Measurements from ENCODE around the gene FCRL6.

FCRL6 gene, protein sequence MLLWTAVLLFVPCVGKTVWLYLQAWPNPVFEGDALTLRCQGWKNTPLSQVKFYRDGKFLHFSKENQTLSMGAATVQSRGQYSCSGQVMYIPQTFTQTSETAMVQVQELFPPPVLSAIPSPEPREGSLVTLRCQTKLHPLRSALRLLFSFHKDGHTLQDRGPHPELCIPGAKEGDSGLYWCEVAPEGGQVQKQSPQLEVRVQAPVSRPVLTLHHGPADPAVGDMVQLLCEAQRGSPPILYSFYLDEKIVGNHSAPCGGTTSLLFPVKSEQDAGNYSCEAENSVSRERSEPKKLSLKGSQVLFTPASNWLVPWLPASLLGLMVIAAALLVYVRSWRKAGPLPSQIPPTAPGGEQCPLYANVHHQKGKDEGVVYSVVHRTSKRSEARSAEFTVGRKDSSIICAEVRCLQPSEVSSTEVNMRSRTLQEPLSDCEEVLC

DNA sequence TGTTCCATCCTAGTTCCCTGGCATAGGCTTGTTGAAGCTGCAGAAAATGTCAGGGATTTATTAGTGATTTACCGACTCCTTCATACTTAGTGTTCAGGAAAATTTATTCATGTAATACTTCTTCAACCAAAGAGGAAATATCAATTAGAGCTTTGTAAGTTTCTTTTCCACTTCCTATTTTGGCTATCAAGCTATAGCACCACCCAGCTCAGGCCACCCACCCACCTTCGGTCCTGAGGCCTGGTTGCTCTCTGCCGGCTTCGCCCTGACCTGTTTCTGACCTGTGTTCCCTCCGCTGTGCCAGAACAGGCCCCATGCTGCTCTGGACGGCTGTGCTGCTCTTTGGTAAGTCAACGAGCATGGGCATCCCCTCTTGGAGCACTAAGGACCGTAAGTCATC is at the start of gene FCRL6:
Gene FCRL6, plus strand, starts transcription at position 250 of the 400 bp plus-strand sequence. Its CDS starts 65 bp downstream, at position 315.
- no peak for DNase-seq (ENCODE audit: low spot score)

- DNase-seq (ENCODE audit: low spot score): no peak
Observed at GRCh38 chr1:159753386-159753785, 48.8 kb upstream of the FCRL6 start.

DNA sequence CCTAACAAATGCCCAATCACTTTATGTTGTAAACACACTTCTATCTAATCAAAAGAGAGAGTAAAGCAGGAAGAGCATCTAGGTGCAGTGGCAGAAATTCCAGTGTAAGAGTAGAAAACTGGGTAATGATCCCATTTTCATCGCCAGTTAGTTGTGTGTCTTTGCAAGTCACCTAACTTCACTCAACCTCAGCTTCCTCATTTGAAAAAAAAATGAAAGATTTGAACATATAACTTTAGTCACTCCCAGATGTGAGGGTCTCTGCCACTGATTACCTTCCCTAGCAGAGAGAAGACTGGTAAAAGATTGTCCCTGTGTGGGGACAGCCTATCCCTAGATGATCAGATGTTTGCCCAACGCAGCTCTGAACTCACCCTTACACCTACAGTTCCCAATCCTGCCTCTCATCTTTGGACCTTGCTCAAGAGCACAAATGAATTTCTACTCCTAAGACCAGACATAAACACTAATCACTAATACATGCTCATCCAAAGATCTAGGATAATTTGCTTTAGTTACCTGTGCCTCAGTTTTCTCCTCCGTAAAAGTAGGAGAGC is 46.6 kb upstream of the FCRL6 start:
- no peak for DNase-seq (ENCODE audit: low spot score)

DNA sequence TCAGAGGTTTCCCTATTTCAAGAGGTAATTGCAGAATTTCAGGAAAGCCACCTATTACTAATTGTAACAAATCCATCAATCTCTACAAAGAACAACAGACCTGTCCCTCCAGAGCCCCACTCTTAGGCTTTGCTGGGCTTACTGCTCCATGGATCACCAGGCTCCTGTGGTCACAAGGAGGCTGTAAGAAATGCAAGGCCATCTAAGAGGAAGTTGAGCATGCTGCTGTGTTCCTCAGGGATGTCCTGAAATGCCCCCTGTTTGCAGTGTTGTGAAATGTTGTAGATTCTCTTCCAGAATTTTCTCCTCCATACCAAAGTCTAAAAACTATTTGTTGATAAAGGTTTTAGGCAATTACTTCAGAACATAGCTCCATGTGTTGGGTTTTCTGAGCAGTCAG is 45.8 kb upstream of the FCRL6 start:
- no peak for DNase-seq (ENCODE audit: low spot score)

- no peak for DNase-seq (ENCODE audit: low spot score)
Observed at GRCh38 chr1:159763686-159764085, 38.5 kb upstream of the FCRL6 start.

DNA sequence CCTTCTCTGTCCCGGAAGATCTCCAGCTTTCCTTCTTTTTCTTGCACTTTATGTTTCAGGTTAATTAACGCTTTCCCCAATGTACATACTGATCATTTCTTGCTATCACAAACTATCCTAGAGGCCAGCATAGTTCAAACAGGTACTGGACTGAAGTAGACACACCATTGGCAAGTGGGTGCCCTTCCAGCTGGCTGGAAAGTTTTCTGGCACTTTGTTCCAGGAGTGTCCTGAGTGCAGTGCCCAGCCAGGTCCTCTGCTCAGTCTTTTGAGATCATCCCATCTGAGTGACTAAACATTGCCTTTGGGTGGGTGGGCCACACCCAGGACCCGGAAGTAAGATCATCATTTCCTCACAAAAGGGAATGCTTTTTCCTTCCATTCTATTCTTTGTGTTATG is 36.4 kb upstream of the FCRL6 start:
- no peak for DNase-seq (ENCODE audit: low spot score)

DNA sequence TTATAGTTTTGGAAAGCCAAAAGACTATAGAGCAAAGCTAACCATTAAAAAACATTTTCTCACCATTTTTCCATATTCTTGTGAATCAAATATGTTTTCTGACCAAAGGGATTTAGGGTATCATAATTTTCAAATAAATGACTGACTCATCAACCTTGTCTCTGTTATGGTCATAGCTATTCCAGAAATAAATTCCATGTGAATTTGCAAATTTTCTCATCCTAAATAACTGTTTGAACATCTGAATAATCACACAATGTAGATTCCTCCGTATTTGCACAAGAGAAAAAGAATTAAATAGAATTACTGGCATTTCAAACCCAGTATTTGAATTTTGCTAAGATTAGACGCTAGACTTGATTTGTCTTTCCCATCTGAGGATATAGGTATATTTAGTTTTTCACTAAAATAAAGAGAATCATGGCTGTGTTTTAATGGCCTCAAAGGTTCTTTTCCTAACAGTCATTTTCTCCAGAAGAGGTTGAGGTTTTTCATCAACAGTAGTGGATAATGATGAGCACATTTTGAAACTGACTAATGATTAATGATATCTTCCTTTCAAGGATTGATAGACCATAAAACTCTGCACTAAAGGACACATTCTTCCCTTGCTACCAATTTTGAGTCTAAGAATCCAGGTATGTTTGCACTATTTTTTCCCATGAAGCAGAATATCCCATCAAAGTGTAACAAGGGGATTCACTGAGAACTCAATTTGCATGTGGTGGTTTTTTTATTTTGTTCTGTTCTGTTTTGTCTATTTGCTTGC is 30.8 kb upstream of the FCRL6 start:
- DNase-seq (ENCODE audit: low spot score): no peak

DNA sequence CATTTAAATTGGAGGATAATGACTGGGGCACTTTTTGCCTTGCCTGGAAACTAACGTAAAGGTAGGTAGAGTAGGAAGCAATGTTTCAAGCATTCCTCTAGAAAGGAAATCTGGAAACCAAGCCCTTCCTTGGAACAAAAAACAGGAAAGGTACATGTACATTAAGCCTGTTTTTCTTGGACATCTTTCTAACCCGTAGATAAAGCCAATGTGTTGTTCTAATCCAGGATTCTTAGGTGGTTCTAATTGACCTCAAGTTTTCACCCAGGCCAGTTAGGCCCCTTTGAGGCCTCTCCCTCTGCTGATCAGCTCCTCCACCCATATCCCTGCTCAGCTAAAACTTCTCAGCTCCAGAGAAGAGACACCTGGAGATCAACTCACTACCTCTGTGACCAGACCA is 27.7 kb upstream of the FCRL6 start:
- no peak for DNase-seq (ENCODE audit: low spot score)

DNA sequence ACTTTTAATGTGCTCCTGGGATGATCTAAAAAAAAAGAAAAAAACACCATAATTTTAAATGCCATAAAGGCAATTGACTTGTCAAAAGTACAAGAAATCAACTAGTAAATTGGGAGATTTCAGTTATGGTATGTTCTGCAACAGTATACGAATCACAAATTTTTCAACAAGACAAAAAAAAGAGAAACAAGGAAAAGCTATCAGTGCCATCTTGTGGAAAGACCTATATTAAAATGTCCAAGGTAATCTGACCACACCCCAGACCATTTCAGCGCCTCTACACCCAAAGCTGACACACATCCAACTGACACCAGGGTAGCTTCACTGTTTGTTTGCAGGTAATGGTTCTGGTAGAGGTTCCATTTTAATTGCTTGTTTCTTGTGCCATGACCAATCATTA is 26.4 kb upstream of the FCRL6 start:
- DNase-seq (ENCODE audit: low spot score): no peak

- DNase-seq (ENCODE audit: low spot score): no peak
Observed at GRCh38 chr1:159778266-159778665, 23.9 kb upstream of the FCRL6 start.

- no peak for DNase-seq (ENCODE audit: low spot score)
Observed at GRCh38 chr1:159779403-159779851, 22.7 kb upstream of the FCRL6 start.

DNA sequence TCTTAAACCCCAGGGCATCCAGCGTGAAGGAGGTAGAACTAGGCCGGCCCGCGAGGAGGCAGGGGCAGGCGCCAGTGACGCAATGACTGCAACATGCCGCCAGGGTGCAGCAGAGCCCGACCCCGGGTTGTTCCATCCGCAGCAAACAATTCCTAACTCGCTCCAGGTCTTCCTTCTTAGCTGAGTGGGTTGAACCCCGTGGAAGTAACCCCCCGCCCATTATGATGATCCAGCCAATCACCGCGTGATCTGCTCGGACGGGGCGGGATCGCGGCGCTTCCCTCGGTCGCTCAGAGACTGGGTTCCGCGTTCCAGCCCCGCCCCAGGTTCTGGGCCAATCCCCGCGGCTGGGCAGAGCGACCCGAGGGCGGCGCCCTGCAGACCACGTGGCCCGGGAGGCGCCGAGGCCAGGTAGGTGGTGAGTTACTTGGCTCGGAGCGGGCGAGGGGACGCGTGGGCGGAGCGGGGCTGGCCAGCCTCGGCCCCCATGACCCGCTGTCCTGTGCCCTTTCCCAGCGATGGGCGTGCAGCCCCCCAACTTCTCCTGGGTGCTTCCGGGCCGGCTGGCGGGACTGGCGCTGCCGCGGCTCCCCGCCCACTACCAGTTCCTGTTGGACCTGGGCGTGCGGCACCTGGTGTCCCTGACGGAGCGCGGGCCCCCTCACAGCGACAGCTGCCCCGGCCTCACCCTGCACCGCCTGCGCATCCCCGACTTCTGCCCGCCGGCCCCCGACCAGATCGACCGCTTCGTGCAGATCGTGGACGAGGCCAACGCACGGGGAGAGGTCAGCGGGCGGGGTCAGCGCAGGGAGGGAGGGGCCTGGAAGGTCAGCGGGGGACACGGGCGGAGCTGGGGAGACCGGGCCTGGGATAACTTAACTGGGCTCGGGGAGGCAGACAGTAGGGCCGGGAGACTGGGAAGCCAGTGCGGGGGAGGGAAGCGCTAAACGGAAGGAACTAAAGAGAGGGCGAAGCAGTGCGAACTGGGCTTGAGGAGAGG is 21.3 kb upstream of the FCRL6 start, which contains the start of gene DUSP23:
Gene DUSP23, plus strand, starts transcription at position 380 of the 1,000 bp plus-strand sequence. Its CDS starts 139 bp downstream, at position 519.
- peak; percentile 98 for DNase-seq (ENCODE audit: low spot score)

- no peak for DNase-seq (ENCODE audit: low spot score)
Observed at GRCh38 chr1:159781992-159782391, 20.2 kb upstream of the FCRL6 start.

DNA sequence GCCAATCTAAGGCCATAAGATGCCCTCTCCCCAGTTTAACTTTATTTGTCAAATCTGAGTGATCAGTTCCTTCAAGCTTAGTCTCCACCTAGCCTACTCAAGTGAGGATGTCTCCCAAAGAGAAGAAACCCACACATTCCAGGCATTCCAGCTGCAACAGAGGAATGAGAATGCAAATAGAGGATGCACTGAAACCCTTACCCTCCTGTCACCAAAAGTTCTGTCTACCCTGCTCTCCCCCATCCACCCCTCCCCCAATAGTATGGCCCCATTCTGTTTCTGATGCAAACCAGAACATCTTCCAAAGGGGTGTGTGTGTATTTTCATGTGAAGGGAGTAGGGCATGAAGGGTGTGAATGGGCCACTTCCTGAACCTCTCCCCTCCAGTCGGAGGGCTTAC is 18.4 kb upstream of the FCRL6 start:
- no peak for DNase-seq (ENCODE audit: low spot score)

DNA sequence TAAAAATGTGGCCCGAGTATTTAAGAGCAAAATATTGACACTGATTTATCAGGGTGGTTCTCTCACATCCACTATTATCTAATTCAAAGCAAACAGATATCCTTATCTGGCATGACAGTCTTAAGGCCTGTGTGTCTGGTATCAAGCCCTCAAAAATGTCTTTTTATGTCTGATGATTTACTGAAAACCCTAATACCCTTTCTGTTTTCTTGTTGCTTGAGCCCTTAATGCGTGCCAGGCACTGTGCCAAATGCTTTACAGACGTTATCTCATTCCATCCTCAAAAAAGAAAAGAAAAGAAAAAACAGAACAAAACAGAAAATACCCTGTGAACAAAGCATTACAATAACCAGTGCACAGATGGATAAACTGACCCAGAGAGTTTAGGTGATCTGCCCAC is 15.7 kb upstream of the FCRL6 start:
- no peak for DNase-seq (ENCODE audit: low spot score)

- DNase-seq (ENCODE audit: low spot score): no peak
Observed at GRCh38 chr1:159786966-159787365, 15.2 kb upstream of the FCRL6 start.

DNA sequence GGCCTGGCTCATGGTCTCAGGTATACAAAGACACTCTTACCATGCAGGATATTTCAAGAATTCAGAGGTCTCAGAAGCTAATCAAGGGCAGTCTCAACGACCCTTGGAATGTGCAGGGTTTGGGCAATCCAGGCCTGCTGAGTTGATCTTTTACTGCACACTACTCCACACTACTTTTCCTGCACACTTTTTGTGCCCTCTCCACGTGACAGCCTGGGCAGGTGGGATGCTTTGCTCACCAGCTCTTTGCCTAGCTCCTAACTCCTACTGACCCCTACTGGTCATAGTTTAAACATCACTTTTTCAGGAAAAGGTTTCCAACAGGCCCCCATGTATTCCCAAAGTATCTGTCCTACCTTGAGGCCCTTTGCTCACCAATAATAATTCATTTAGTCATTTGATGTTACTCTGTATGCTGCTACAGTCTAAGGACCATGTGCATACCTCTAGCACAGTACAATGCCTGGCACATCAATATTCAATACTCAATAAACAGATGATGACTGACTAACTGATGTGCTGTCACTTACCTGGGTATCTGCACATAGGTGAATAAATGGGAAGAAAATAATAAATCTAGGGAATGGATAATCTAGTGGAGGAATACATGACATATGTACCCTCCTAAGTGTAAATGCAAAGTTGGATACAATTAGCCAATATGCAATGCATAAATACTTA is 11.8 kb upstream of the FCRL6 start:
- DNase-seq (ENCODE audit: low spot score): peak; percentile 39

DNA sequence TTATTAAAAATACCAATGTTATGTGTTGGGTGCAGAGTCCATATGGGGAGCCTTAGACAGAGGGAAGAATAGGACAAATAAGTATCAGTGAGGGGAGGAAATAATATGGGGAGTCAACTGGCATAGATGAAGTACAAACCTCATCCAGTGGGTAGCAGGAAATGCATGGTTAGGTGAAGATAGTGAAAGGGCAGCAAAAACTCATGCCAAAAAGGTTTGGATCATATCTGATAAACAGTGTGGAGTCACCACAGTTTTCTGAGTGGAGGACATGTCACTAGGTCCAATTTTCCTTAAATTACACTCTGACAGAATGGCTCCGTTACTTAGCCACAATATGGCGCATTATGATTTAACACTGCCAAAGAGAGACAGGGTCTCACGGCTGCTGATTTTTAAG is 11.1 kb upstream of the FCRL6 start:
- DNase-seq (ENCODE audit: low spot score): no peak

GRCh38 chr1:159791461-159791860 is 10.7 kb upstream of the FCRL6 start:
- DNase-seq (ENCODE audit: low spot score): no peak

DNA sequence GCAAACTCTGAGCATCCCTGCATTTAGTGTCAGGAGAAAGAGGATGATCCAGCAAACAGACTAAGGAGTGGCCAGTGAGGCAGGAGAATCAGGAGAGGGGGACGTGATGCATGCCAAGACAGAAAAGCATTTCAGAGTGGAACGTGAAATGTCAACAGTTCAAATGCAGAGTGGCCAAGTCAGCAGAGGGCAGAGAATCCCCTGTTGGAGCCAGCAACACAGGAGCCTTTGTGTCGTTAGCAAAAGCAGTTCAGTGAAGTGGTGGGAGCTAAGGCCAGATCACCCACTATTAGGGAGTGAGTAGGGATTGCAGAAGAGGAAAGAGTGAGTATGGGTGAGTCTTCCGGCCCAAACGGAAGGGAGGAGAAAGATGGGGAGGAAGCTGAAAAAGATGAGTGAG is 6.6 kb upstream of the FCRL6 start:
- no peak for DNase-seq (ENCODE audit: low spot score)

- peak; percentile 57 for DNase-seq (ENCODE audit: low spot score)
Observed at GRCh38 chr1:159798893-159799292, 3.3 kb upstream of the FCRL6 start.

Measured in CD4-positive, alpha-beta T cell treated with Interleukin-2 at 100 ng/mL for 4 hours (primary cell).